Tibial artery (tissue), 4 donors: ENCODE measurements around the gene KNOP1.
A peak's percentile ranks its signal among the peaks of the same experiment; 100 is the strongest.
"Not testable (repeated sequence)": the region's sequence is repeated elsewhere in the genome, so short reads cannot be mapped to it uniquely, and the experiment has no call there.

Source experiments
- DNase-seq, 2 donors: peaks; one replicate each; pipeline ENCODE4 v3.0.0-alpha.2; 2019
- H3K27ac ChIP-seq, 2 donors: fragments of 200-600 bp; sonication (generic) in 1 of 2; 1 replicate in 1 of 2; 2 replicates in 1 of 2; pipeline ENCODE4 v1.5.1; 2018 to 2019; ENCODE audit warnings: mild to moderate bottlenecking in 1 of 2
- H3K27me3 ChIP-seq, 2 donors: fragments of 200-600 bp; sonication (generic) in 1 of 2; one replicate each; pipeline versions ENCODE4 v1.5.1 to v1.6.0; 2016 to 2019
- H3K36me3 ChIP-seq, 3 donors: fragments of 200-600 bp; sonication (generic) in 2 of 3; one replicate each; pipeline ENCODE4 v1.5.1; 2016 to 2019; ENCODE audit warnings: mild to moderate bottlenecking in 2 of 3
- H3K4me1 ChIP-seq, 4 donors: fragments of 200-600 bp; sonication (generic) in 2 of 4; 1 replicate in 3 of 4; 2 replicates in 1 of 4; pipeline ENCODE4 v1.5.1; 2016 to 2019
- H3K4me3 ChIP-seq, 2 donors: fragments of 200-600 bp; sonication (generic) in 1 of 2; 1 replicate in 1 of 2; 2 replicates in 1 of 2; pipeline ENCODE4 v1.5.1; 2018 to 2019; ENCODE audit warnings: mild to moderate bottlenecking in 2 of 2
- H3K9me3 ChIP-seq, 3 donors: fragments of 200-600 bp; sonication (generic) in 1 of 3; one replicate each; pipeline ENCODE4 v1.5.1; 2016 to 2019
- CTCF ChIP-seq, 2 experiments: fragments of 200-600 bp in 1 of 2; fragments of 450-650 bp in 1 of 2; IDR thresholded peaks; one replicate each; pipeline ENCODE4 v1.5.1; 2017 to 2019; ENCODE audit warnings: antibody characterized with exemption in 2 of 2, mild to moderate bottlenecking in 1 of 2, moderate library complexity in 1 of 2
- intact Hi-C: fragments of 100-400 bp; cut with DNase I; formaldehyde crosslinking; loops from one replicate; pipeline ENCODE4 v1.15.0; 2023; ENCODE audit warnings: low total_unique reads

The KNOP1 gene

GRCh38 chr16:19718624-19718965 lies 568 bp upstream of the KNOP1 start:
- intact Hi-C loops, result loop anchor here (10.0 kb wide), 2 partner anchors 164 to 166 kb away; partner anchors contain the start of genes GPRC5B and VPS35L
- no peaks in the 10 kb centered on the region for H3K27me3 ChIP-seq
- peak in 1 of 2 donors; percentile 34 for DNase-seq

GRCh38 chr16:19717314-19717713 lies 713 bp downstream of the KNOP1 start:
- Histone ChIP-seq H3K4me3 (peak overlapping the region; percentile 92 to 100), H3K4me1 (peaks cover 0 to 27% (median 23%) of the 10 kb centered on the region in 4 donors), H3K27me3 (no peaks in the 10 kb centered on the region), H3K36me3 (peaks cover 9 to 25% (median 13%) of the 10 kb centered on the region in 3 donors), H3K27ac (peak overlapping the region; percentile 79 to 83), H3K9me3 (no peaks in the 10 kb centered on the region)
- no peak for TF ChIP-seq CTCF (IDR thresholded peaks at IDR 0.05)
- no peak for DNase-seq
- intact Hi-C loops, result loop anchor here (10.0 kb wide), 2 partner anchors 163 to 167 kb away; partner anchors contain the start of genes GPRC5B and VPS35L

More at GRCh38 chr16:19718624-19718965, 568 bp upstream of the KNOP1 start:
- Histone ChIP-seq H3K4me1 (peaks cover 0 to 27% (median 23%) of the 10 kb centered on the region in 4 donors), H3K27ac (peak overlapping the region; percentile 79 to 83), H3K36me3 (peaks cover 6 to 12% (median 8%) of the 10 kb centered on the region in 3 donors), H3K4me3 (peak overlapping the region; percentile 92 to 100), H3K9me3 (no peaks in the 10 kb centered on the region)
- TF ChIP-seq CTCF (IDR thresholded peaks at IDR 0.05), result no peak

GRCh38 chr16:19716728-19717127 lies 1.3 kb downstream of the KNOP1 start:
- not testable (repeated sequence) for H3K9me3 ChIP-seq, DNase-seq, H3K27ac ChIP-seq, H3K27me3 ChIP-seq
- peak overlapping the region; percentile 92 to 100 for H3K4me3 ChIP-seq
- intact Hi-C loops, result loop anchor here (10.0 kb wide), 2 partner anchors 162 to 168 kb away; partner anchors contain the start of genes GPRC5B and VPS35L
- peaks cover 9 to 31% (median 18%) of the 10 kb centered on the region in 3 donors for H3K36me3 ChIP-seq
- peaks cover 0 to 27% (median 23%) of the 10 kb centered on the region in 4 donors for H3K4me1 ChIP-seq

- peaks cover 0 to 27% (median 23%) of the 10 kb centered on the region in 4 donors for H3K4me1 ChIP-seq
- no peak for DNase-seq
- no peak overlapping the region for H3K4me3 ChIP-seq
- no peaks in the 10 kb centered on the region for H3K27me3 ChIP-seq
- intact Hi-C loops, result loop anchor here (10.0 kb wide), 2 partner anchors 161 to 169 kb away; partner anchors contain the start of genes GPRC5B and VPS35L
- no peaks in the 10 kb centered on the region for H3K9me3 ChIP-seq
- peaks cover 9 to 34% (median 20%) of the 10 kb centered on the region in 3 donors for H3K36me3 ChIP-seq
- no peak for TF ChIP-seq CTCF (IDR thresholded peaks at IDR 0.05)
- no peak overlapping the region for H3K27ac ChIP-seq
These were observed 1.8 kb downstream of the KNOP1 start for GRCh38 chr16:19716183-19716582.

- no peak for DNase-seq
- no peak overlapping the region for H3K27ac ChIP-seq
- H3K4me1 ChIP-seq, result peaks cover 0 to 27% (median 23%) of the 10 kb centered on the region in 4 donors
- intact Hi-C loops, result loop anchor here (10.0 kb wide), 2 partner anchors 161 to 169 kb away; partner anchors contain the start of genes GPRC5B and VPS35L
- H3K36me3 ChIP-seq, result peaks cover 9 to 40% (median 20%) of the 10 kb centered on the region in 3 donors
- no peaks in the 10 kb centered on the region for H3K9me3 ChIP-seq
- no peak overlapping the region for H3K4me3 ChIP-seq
- no peaks in the 10 kb centered on the region for H3K27me3 ChIP-seq
- no peak for TF ChIP-seq CTCF (IDR thresholded peaks at IDR 0.05)
These were observed 2.5 kb downstream of the KNOP1 start for GRCh38 chr16:19715566-19715965.

GRCh38 chr16:19713697-19714096 lies 4.3 kb downstream of the KNOP1 start:
- TF ChIP-seq CTCF (IDR thresholded peaks at IDR 0.05), result no peak

More at GRCh38 chr16:19713697-19714096, 4.3 kb downstream of the KNOP1 start:
- H3K27ac ChIP-seq, result no peak overlapping the region
- H3K4me1 ChIP-seq, result peaks cover 0 to 21% (median 17%) of the 10 kb centered on the region in 4 donors
- DNase-seq, result no peak
- H3K36me3 ChIP-seq, result peaks cover 9 to 59% (median 32%) of the 10 kb centered on the region in 3 donors
- no peaks in the 10 kb centered on the region for H3K27me3 ChIP-seq
- intact Hi-C loops, result loop anchor here (10.0 kb wide), 2 partner anchors 159 to 171 kb away; partner anchors contain the start of genes GPRC5B and VPS35L
- no peaks in the 10 kb centered on the region for H3K9me3 ChIP-seq
- H3K4me3 ChIP-seq, result no peak overlapping the region
